Glomerular visceral epithelial cell (primary cell): Measurements from ENCODE around the gene LRP11.
A peak's percentile ranks its signal among the peaks of the same experiment; 100 is the strongest.
"Not testable (repeated sequence)": the region's sequence is repeated elsewhere in the genome, so short reads cannot be mapped to it uniquely, and the experiment has no call there.

Source experiments
- DNase-seq: peaks from one replicate; pipeline ENCODE4 v3.0.0-alpha.2; 2016; ENCODE audit errors: extremely low spot score

The LRP11 gene

DNA sequence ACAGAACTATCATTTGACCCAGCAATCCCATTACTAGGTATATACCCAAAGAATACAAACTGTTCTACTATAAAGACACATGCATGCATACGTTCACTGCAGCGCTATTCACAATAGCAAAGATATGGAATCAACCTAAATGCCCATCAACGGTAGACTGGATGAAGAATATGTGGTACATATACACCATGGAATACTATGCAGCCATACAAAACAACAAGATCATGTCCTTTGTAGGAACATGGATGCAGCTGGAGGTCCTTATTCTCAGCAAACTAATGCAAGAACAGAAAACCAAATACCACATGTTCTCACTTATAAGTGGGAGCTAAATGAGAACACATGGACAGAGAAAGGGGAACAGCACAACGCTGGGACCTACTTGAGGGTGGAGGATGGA lies 15.8 kb downstream of the LRP11 start:
- DNase-seq, result not testable (repeated sequence)

DNA sequence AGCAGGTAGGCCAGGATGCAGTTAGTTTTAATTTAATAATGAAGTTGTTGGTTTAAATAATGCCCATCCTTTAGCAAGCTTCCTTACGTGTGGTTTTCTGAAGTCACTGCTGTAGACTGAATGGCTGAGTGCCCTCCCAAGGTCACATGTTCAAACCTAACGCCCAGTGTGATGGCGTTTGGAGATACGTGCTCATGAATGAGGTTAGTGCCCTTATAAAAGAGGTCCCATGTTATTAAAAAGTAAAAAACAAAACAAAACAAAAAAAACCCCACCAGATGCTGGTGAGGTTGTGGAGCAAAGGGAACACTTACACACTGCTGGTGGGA lies 16.3 kb downstream of the LRP11 start:
- peak; percentile 69 for DNase-seq

- DNase-seq, result peak; percentile 87
Measured at GRCh38 chr6:149846321-149846720, 17.8 kb downstream of the LRP11 start.

- DNase-seq, result no peak
Measured at GRCh38 chr6:149845549-149845948, 18.6 kb downstream of the LRP11 start.

DNA sequence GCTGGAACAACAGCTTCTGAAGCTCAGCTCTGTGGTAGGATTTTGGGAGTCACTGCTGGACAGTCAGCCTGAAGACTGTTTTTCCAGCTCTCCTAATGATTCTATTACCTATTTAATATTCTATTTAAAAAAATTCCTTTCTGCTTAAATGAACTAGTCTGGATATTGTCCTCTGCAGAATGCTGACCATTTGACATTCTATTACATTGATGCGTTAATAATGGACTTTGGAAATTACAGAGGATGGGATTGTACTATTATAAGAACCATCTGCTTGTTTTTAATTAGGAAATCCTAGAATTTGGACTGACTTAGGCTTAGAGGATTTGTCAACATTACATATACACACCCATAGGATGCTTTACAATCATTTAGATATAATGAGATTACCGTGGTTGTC lies 19.7 kb downstream of the LRP11 start:
- no peak for DNase-seq

GRCh38 chr6:149844036-149844435 lies 20.1 kb downstream of the LRP11 start:
- peak; percentile 42 for DNase-seq

DNA sequence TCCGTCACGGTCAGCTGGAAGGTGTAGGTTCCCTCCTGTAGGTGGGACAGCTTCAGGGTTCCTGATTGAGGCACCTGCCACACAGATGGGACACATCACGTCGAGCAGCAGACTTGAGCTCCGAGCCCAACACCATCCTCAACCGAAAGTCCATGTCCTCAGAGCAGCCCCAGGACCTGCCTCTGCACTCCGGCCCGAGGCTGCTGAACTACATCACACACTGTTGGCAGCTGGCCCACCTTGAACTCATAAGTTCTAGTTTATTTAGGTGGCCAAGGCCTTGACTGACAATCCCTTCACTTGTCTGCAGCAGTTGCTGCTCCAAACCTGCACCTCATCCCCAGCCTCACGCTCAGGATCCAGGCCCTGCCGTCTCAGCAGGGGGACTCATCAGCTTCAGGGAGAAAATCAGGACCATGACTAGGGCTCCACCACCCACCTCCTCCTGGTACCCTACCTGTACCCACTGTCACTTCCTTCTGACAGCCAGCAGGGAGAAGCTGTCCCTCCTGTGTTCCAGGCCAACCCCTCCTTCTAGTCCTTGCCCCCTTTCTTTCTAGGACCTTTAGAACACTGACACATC lies 21.0 kb downstream of the LRP11 start:
- no peak for DNase-seq

GRCh38 chr6:149842331-149842730 lies 21.8 kb downstream of the LRP11 start:
- no peak for DNase-seq

DNA sequence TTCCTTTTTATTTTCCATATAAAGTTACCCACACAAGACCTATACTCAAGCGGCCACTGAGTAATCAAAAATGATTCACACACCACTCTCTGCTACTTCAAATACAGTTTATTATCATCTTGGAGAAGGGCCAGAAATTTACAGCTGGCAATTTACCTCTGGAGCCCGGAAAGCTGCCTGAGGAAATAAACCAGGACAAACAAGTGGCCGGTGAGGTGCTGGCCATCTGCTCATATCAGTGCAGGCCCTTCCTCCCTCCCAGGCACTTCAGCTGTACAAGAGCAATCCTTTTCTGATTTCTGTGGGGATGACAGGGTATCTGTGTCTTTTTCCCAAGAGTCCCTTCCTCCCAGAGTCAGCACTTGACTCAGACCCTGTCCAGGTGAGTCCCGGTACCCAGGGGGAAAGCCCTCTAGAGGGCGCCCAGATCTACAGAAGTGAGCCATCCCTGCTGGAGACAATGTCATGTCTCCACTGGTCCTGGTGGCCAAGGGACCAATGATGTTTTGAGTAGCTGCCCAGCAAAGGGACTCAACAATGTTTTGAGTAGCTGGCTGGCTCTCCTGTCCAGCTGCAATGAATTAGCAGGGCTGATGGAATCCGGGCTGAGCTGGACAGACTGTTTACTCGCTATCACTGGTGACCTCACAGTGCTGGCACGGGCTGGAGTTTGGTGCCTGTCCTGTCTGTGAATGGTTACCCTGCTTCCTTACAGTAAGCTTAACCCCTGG lies 23.6 kb downstream of the LRP11 start:
- DNase-seq, result peak; percentile 54

DNA sequence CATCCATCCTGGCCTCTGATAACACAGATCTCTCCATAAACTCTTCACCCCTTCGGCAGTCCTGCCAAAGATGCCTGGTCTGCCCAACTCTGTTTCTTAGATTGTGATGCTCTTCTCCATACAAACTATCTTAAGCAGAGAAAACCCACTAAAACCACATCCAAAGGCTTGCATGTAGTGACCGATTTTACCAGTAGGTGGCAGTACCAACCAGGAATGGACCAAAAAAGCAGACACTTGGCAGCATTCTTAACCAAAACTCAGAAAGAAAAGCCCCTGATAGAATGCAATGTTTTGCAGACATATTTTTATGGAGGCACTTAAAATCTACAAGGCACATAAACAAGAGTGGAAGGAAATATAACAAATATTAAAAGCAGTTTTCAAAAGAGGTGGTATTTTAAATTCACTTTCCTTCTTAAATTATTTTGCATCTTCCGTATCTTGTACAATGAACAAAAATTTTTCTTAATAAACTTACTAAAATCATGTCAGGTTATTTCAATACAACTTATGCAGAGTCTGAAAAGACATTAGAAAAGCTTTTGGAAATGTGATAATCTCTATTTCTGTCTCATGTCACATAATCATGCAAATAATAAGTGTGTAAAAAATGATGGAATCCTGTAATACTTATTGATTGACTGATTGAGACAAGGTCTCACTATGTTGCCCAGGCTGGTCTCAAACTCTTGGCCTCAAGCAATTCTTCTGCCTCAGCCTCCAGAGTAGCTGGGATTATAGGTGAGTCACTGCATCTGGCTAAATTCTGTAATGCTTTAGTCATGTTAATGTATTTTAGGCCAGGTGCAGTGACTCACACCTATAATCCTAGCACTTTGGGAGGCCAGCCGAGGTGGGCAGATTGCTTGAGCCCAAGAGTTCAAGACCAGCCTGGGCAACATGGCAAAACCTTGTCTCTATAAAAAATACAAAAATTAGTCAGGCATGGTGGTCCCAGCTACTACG lies 29.4 kb downstream of the LRP11 start:
- peak; percentile 74 for DNase-seq

GRCh38 chr6:149833651-149834050 lies 30.5 kb downstream of the LRP11 start:
- DNase-seq, result no peak

DNA sequence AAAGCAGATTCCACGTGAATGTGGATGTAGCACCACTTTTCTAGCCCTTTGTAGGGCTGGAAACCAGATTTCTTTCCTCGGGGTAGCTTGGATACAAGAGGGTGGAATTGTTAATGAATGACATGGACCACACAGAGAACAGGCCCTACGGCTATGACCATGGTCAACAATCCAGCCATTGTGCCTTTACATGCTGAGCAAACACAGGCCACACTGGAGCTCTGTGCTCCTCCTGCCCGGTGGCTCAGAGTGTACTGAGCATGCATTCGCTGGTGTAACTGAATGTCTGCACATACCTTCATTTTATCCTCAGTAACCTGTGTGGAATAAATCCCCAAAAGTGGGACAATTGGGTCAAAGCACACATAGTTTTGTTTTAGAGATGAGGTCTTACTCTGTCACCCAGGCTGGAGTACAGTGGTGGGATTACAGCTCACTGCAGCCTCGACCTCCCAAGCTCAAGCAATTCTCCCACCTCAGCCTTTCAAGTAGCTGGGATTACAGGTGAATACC lies 32.8 kb downstream of the LRP11 start:
- no peak for DNase-seq

DNA sequence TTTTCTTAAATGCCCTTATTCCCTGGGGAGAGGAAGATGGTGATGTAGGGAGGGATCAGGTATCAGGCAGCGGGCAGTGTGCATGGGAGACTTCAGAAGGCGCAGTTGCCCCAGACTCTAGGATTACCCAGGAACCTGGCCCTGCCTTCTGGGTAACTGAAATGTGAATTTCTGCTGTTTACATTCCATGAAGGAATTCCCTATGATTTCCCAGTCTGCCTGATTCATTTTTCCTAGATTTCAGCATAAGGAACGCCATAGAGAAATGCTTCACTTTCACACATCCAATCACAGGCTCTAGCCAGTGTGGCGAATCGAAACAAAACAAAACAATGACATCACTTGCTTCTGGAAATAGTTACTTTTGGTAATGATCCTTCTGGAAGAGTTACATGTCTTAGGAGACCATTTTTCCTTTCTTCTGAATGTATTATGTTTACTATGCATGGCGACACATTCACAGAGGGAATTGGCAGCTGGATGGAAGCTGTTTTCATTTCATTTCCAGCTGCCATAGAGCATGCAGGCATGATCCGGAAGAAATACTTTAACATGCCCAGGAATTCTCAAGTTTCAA lies 33.3 kb downstream of the LRP11 start:
- DNase-seq, result no peak

- DNase-seq, result no peak
Measured at GRCh38 chr6:149825292-149825691, 38.9 kb downstream of the LRP11 start.

DNA sequence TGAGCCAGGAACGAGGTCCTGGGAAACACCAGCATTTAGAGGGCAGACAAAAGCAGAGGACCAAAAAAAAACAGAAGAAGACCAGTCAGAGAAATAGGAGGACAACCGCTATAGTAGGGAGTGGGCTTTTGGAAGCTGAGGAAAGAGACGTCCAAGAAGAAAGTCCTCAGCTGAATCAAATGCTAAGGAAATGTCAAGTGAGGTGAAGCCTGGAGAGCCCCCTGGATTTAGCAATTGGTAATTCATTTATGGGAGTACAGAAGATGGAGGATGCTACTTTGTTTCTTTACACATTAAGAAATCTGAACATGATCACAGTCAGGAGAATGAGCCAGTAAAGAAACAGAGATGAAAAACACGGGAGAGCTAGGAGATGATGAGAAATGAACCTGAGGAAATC lies 41.1 kb downstream of the LRP11 start:
- no peak for DNase-seq

GRCh38 chr6:149821492-149821891 lies 42.7 kb downstream of the LRP11 start:
- DNase-seq, result no peak

DNA sequence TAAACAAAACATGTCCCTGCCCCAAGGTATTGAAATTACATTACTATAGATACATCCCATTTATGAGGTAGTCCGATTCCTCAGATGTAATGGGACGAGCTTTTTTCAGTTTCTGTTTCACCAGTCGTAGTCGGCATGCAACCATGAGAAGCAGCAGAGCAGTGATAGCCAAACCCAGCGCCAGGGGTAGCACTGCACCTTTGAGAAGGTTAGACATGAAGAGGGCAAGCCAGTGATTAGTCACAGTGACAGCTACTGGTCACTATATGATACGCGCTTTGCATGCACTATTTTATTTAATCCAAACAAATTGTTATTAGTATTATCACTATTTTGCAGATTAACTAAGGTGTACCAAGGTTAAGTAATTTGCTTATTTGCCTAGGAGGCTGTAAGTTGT lies 43.7 kb downstream of the LRP11 start:
- no peak for DNase-seq

GRCh38 chr6:149815788-149816187 lies 48.4 kb downstream of the LRP11 start:
- DNase-seq, result no peak

DNA sequence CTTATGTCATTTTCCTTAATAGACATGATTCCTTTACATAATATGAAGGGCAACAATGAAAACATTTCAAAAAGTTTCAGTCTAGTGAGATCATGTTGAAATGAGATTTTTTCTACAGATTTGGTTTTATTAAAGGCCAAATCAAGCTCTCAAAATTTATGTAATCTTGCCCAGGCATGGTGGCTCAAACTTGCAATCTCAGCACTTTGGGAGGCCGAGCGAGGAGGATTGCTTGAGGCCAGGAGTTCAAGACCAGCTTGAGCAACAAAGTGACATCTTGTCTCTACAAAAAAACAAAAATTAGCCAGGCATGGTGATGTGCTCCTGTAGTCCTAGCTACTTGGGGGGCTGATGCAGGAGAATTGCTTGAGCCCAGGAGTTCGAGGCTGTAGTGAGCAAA lies 50.8 kb downstream of the LRP11 start:
- DNase-seq, result no peak

DNA sequence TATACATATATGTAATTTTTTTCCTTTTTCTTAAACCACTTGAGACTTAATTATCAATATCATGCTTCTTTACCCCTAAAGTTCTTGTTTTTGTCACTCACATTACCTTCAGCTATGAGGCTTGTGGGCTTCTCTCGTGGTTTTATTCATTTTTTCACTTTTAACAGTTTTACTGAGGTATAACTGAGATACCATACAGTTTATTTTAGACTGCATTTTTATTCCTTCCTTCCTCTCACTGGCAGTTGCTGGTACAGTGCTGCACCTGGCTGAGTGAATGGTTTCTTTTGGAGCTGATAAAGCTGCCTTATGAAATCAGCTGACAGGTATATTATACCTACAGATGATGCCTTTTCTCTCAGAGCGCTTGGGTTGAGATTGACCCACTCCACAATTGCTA lies 54.4 kb downstream of the LRP11 start:
- no peak for DNase-seq

DNA sequence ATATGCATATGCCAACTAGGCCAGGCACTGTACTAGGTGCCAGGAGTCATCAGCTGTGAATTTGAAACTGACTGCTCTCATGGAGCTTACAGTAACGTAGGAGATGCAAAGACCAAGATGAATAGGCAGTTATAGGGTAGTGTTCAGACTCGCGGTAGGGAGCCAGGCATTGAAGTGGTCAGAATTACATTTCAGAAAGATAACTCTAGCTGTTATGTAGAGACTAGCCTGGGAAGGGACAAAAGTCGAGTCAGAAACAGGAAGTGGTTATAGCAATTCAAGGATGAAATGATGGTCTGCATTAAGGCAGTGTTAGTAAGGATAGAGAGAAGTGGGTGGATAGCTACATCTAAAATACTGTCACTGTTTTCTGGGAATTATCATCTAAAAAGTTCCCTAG lies 58.0 kb downstream of the LRP11 start:
- DNase-seq, result peak; percentile 4

DNA sequence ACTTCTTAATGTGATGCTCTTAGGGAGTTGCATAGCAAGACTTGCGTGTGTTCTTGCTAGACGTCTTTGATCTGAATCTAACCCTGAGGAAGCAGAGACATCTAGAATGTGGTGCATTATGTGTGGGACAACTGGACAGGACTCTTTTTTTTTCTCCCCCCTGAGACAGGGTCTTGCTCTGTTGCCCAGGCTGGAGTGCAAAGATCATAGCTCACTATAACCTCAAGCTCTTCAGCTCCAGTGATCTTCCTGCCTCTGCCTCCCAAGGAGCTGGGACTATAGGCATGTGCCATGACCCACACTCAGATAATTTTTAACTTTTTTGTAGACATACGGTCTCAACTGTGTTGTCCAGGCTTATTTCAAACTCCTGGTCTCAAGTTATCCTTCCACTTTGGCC lies 80.6 kb downstream of the LRP11 start:
- DNase-seq, result no peak
